Hematopoietic multipotent progenitor cell treated with erythropoietin and hydrocortisone succinate and interleukin-3 and kit ligand, for 17 days (in vitro differentiated cells): Measurements from ENCODE around the gene CTSE.

Experiments
- DNase-seq: peaks from one replicate; pipeline ENCODE4 v3.0.0-alpha.2; 2015; ENCODE audit warnings: low spot score

CTSE gene

GRCh38 chr1:205971082-205971481, 52.6 kb downstream of the CTSE start:
- no peak for DNase-seq

- DNase-seq: no peak
These were observed 53.2 kb downstream of the CTSE start for GRCh38 chr1:205970486-205970885.

GRCh38 chr1:205969229-205969628, 54.5 kb downstream of the CTSE start:
- DNase-seq: no peak

- DNase-seq: no peak
These were observed 56.0 kb downstream of the CTSE start for GRCh38 chr1:205967554-205968335.

GRCh38 chr1:205965036-205965884, 58.4 kb downstream of the CTSE start:
- DNase-seq: no peak

- DNase-seq: no peak
These were observed 60.1 kb downstream of the CTSE start for GRCh38 chr1:205963352-205964155.

- DNase-seq: no peak
These were observed 60.9 kb downstream of the CTSE start for GRCh38 chr1:205962821-205963221.

- DNase-seq: no peak
These were observed 61.5 kb downstream of the CTSE start for GRCh38 chr1:205961991-205962820.

- no peak for DNase-seq
These were observed 62.3 kb downstream of the CTSE start for GRCh38 chr1:205961405-205961804.

- no peak for DNase-seq
These were observed 63.9 kb downstream of the CTSE start for GRCh38 chr1:205959789-205960188.
